Right ventricle myocardium inferior (tissue), 1 donor: ENCODE measurements around the gene BCL2. TPM values are rescaled to one million over a fixed set of nuclear protein-coding genes. Genes with fewer than 3 reads are reported as not detected.
"Not testable (repeated sequence)": the region's sequence is repeated elsewhere in the genome, so short reads cannot be mapped to it uniquely, and the experiment has no call there.

ENCODE experiments used
- ATAC-seq: fragments of 200-7000 bp; cut with Tn5 transposase; one replicate; pipeline ENCODE4 v1.9.1; 2020; ENCODE audit warnings: mild to moderate bottlenecking, moderate library complexity
- DNase-seq: peaks from one replicate; pipeline ENCODE4 v3.0.0; 2021; ENCODE audit errors: missing footprints
- intact Hi-C: fragments of 100-400 bp; cut with DNase I; formaldehyde crosslinking; loops from one replicate; pipeline ENCODE4 v1.11.0; 2022
- total RNA-seq: library from RNA; stranded (reverse); fragmentation: NEBNext Ultra II Directional; extraction: Animal tissue kit (Norgen Biotek cat#: 25700); gene quantifications from one replicate; pipeline ENCODE4 v1.2.1, GENCODE V29; 2021
- donor health status: DM: no; HTN: yes; CAD: no; lungs with severe emphysema.

The BCL2 gene
- total RNA-seq, 1 donor from 2014 or later = 7.4 TPM

DNA sequence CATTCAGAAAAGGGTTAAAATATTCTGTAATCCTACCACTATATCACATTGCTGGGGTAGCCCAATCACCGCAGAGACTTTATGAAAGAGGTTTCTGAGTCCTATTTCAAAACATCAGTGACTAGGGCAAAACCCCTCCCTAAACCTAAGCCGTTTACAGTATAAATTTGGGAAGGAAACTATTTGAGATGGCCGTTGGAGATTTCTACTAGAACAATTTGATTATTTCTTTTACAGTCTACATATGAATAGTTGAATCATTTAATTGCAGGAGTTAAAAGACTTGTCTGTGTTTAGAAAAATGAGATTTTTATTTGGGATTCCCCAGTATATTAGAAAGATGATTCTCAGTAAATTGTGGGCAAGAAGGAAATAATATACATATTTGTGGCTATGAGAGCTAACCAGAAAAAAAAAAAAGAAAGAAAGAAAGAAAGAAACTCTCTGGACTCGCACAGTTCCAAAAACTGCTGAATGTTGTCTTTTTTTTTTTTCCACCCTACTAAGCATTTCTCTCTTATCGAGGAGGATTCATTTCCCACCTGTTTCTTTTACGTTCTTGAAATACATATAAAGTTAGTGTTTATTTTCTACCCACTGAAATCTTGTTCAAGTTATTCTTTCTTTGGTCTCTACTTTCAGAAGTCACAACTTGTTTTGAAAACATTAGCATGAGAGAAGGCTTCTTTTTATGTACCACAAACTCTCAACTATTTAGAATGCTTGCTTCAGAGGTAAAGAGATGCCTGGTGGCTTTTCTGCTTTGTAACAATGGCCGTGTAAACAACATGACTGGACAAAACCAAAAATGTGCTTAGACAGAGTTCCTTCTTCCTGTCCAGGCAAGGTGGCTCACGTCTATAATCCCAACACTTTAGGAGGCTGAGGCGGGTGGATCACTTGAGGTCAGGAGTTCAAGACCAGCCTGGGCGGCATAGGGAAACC is 65.9 kb downstream of the BCL2 start:
- DNase-seq (no peak), ATAC-seq (no peak)
- intact Hi-C loops = no loop called here

DNA sequence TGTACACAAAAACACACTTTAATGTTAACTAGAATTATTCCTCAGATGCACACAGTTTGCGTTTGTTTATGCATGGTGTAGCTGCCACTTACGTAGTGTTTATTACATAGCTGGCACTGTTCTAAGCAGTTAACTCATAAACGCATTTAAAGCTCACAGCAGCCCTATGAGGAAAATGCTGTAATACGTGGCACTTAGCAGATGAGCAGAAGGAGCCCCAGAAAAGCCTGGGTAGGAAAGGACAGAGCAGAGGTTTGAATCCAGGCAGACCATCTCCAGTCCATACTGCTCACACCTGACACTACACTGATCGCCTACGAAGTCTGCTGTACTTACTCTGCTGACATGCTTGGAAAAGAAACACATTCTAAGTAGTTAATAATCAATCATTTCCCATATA is 66.6 kb downstream of the BCL2 start:
- intact Hi-C loops = no loop called here
- no peak for ATAC-seq

DNA sequence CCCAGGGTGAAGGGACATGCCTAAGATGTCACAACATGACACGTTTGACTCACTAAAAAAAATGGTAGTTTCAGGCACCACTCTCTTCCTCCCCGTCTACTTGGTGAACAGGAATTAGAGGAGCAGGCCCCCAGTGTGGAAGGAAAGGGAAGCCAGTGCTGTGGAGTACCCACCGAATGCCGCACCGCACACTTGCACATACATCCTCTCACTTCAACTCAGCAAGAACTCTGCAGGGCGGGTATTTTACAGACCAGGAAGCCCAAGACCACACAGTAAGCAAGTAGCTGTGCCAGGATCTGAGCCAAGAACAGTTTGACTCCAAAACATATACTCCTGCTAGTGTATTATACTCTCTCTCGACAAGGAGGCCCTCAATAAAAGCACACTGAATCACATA is 69.8 kb downstream of the BCL2 start:
- intact Hi-C loops = no loop called here
- ATAC-seq (peak; percentile 62), DNase-seq (no peak)

More for the DNA sequence above, 66.6 kb downstream of the BCL2 start:
- no peak for DNase-seq

DNA sequence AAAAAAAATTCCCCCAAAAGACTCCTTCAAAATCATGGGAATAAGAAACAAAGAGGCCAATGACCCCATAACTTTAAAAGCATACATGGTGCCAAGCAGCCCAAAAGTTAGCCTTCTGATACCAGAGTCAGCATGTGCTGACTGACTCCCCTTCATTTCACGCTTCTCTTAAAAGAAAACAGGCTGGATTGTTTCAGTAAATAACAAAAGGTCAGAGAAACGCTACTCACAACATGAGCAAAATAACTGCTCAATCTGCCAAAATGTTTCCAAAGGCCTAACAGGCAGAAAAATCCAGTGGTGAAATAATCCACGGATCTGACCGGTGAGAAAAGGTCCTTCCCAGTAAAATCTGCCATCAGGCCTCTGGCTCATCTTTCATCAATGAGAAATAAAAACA is 71.6 kb downstream of the BCL2 start:
- intact Hi-C loops = no loop called here
- ATAC-seq (peak; percentile 22), DNase-seq (no peak)

DNA sequence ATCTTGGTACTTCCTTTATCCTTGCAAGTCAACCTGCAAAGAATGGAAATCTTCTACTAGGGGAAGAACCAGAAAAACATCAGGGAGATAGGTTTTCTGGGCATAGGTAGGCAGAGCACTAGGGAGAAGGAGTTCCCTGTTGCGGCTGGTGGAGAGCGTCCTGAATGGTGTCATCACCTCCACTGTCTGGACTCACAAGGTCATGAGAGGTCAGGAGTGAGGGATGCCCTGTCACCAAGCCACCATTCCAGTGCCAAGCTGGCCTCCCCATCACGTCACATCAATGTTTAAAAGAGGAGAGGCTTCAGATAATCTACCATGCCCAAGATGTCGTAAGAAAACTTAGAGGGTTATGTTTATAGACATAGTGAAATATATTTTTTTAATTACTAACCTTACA is 72.1 kb downstream of the BCL2 start:
- ATAC-seq (peak; percentile 33), DNase-seq (no peak)
- intact Hi-C loops = no loop called here

DNA sequence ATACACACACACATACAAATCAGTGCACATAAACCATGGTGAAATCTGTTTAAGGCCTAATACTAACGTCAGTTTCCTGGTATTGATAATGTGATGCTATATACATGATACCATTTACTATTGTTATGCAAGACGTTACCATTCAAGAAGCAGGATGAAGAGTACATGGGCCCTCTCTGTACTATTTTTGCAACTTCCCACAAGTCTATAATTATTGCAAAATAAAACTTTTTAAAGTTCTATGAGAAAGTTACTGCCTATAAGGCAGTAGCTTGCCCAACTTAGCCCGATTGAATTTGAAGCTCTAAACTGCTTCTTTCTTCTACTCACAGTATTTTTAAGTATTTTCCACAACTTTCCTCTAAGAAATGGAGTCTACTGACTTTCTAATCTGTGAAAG is 74.0 kb downstream of the BCL2 start:
- DNase-seq = no peak
- ATAC-seq = no peak
- intact Hi-C loops = no loop called here

DNA sequence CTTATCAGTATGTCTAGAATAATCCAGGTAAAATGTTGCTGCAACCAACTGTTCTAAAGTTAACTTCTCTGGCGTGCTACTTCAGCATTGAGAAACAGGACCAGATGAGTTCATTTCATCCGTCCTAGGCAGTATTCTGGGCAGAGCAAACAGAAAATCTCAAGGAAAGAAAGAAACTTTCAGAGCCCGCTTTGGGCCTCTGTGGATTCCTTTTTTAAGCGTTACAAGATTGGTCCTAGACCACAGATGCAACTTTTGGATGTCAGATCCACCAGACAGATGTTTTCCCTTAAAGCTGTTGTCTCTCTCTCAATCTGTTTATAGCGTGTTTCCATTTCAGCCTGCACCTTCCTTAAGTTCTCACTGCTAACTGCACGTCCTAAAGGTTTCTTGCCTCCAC is 75.0 kb downstream of the BCL2 start:
- ATAC-seq (peak; percentile 74), DNase-seq (no peak)
- intact Hi-C loops = no loop called here

DNA sequence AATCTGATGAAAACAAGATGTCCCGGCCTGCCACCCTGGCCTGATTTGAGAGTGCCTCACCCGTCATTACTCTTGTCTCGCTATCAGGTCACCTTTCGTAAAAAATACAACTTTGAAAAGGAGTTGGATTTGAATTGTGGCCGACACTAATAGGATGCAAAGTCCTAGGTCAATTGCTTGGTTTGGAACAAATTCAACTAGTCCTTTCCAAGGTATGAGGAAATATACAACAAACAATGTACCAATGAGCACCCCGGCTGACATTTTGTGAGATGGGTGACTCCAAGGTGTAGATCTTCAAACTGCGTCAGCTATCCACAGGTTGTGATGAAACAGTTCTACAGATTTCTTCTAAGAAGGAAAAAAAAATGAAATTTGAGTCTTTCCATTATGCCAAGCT is 77.8 kb downstream of the BCL2 start:
- intact Hi-C loops = no loop called here
- ATAC-seq (no peak), DNase-seq (no peak)

DNA sequence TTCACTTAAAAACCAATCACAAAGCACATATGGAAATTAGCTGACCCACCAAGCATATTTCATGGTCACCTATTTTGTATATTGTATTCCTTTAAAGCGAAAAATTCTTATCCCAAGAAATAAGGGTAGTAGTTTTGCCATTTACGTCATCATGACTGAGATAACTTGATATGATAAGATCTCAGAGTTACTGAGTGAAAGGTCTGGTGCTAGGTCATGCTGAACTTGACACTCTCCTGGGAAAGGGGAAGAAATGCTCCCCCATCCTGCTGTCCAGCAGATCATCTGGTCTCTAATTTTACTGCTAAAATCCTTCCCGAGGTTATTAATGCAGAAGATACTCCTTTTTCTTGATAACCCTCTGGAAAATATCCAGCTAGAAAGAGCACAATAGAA is 78.3 kb downstream of the BCL2 start:
- intact Hi-C loops = no loop called here
- no peak for ATAC-seq
- DNase-seq = no peak

DNA sequence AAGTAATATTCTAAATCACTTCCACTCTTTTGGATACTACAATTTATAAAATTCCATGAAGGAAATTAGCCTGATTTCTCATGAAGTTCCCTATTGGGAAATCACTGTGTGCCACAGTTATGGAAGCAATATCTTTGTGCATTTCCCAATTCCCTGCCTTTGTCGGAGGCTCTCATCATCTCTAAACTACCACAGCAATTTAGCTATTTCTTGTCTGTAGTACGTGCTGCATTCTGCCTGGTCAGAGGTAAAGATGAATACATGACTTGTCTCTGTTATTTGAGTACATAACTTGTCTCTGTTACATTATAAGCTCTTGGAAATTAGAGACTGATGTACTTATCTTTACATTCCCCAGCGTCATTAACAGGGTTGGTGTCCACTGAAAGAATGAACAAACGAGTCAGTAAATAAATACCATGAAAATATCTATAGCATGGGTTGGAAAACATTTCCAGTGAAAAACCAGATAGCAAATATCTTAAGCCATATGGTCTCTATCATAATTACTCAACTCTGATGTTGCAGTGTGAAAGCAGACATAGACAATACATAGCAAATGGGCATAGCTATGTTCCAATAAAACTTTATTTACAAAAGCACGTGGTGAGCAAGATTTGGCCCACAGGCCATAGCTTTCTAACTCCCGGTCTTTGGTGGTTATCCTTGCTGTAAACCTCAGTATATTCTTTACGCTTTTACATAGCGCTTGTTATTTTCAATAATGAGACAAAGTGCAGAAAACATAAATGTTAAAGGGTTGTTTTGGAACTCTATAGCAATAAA is 78.8 kb downstream of the BCL2 start:
- ATAC-seq (no peak), DNase-seq (no peak)
- intact Hi-C loops = no loop called here

DNA sequence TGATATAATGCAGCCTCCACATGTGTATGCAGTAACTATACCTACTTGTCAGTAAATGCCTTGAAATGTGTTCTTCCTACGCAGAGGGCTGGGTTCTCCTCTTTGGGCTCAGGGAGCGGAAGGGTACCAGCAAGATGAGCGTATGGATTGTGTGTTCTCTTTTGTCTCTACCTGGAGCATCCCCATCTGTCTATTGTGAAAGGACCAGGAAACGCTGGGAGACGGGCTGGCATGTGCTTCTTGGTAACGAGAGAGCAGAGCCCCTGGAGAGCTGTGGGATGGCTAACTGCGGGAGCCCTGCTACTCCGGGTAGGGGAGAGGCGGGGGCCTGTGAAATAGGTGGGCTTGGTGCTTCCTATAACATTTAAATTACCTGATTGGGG is 80.9 kb downstream of the BCL2 start:
- intact Hi-C loops = loop anchor here (5.0 kb wide), 1 partner anchor 74 kb away; no protein-coding TSS in a partner anchor
- DNase-seq = no peak
- no peak for ATAC-seq

DNA sequence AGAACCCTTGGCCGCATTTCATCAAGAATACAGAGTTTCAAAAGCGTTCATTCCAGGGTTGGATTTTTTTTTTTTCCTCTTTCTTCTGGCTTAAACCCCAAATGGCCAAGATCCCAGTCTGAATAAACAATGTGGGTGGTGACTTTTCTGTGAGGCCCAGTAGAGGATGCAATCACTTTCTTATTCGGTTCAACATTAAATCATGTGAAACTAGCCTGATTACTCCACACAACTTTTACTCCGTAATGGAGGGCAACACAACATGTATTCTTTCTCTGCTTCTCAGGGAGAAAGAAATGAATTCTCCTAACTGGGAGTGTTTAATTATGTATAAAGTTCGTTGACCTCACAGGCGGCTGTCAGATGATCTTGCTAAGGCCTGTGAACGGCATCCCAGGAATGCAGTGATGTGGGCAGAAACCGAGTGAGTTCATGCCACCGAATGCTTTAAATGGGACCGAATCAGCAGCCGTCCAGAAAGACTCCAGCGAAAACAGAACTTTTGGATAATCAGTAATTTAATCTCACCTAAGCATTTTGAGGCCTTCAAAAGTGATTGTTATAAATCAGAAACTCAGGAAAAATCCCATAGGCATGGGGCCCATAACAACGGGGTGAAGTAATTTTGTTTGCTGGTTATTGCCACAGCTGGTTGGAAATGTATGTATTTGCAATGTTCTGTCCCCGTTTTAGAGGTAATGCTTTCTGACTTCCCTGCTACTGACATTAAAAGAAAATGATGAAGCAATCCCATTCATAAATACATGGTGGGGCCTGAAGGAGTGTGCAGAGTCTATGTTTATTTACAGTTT is 81.5 kb downstream of the BCL2 start:
- intact Hi-C loops = loop anchor here (5.0 kb wide), 1 partner anchor 74 kb away; no protein-coding TSS in a partner anchor
- peak; percentile 78 for ATAC-seq
- DNase-seq = no peak

DNA sequence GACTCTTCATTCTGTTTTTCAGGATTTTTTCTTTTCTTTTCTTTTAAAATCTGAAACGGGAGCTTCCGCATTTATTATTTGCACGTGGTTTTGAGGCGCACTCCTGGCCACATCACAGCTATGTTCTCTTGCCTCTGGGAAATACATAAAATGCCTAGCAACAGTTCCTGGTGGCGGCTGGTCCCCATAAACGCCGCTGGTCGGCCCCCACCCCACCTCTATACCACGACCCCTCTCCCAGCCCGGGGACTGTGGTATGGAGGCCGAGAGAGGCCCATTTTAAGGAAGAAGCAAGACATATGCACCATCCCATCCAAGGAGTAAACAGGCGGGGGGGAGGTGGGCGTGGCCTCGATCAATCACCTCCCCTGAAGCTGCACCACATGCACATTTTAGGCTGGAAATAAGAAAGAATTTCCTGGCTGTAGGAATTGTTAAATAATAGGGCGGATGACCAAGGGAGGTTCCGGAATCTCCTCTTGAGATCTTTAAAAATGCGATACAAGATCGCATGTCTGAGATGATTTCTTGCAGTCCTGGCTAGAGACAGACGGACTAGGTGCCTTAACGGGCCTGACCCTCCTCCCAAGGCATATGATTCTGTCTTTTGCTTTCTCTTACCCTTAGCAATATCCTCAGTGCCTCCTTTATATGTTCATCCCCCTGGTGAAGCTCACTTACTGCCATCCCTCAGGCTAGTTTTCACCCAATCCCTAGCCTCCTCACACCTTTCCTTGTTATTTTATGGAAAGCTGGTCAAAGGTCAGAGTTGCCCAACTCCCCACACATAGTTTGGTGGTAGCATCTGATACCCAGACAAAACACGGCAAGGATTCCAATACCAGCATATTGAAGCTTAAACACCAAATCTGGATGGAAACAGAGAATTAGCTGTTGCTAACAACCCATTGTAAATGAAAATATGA is 82.4 kb downstream of the BCL2 start:
- peak; percentile 31 for ATAC-seq
- DNase-seq = peak; percentile 74
- intact Hi-C loops = loop anchor here (5.0 kb wide), 1 partner anchor 75 kb away; no protein-coding TSS in a partner anchor

DNA sequence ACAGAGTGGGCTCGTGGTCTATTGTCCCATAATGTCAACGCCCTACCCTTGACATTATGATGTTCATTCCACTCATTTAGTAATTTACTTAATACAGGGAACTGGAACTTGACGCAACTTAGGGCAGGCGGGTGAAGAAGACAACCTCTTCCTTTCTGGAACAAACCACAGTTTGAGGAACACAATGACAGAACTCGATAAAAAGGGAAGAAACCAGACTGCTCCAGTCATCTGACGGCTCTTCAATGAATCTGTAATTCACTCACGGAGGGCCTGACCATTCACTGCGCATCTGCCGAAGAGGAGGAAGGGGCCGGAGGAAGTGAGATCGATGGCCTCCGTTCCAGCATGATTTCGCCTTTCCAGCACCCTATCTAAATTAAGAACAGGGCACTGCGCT is 83.2 kb downstream of the BCL2 start:
- DNase-seq (peak; percentile 79), ATAC-seq (peak; percentile 49)
- intact Hi-C loops = loop anchor here (5.0 kb wide), 1 partner anchor 76 kb away; no protein-coding TSS in a partner anchor

DNA sequence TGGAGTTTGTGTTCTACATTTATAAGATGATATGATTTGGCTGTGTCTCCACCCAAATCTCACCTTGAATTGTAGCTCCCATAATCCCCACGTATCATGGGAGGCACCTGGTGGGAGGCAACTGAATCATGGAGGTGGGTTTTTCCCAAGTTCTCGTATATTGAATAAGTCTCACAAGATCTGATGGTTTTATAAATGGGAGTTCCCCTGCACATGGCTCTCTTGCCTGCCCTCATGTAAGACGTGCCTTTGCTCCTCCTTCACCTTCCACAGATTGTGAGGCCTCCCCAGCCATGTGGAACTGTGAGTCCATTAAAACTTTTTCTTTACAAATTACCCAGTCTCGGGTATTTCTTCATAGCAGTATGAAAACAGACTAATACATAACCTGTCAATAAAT is 83.6 kb downstream of the BCL2 start:
- DNase-seq, ATAC-seq: not testable (repeated sequence)
- intact Hi-C loops = loop anchor here (5.0 kb wide), 1 partner anchor 76 kb away; no protein-coding TSS in a partner anchor

DNA sequence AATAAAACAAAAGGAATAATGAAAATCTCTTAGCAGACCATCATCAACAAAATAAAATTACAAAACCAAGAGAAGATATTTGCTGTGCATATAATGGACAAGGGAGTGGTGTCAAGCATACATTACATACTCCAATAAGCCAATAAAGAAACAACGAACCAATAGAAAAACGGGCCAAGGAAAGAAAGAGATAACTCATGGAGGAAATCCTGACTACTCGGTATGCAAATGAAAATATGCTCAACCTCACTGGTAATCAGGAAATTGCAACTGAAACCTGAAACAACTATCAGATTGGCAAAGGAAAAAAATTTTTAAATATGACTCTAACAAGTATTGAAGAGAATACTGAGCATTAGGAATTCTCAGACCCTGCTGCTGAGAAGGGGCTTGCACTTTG is 84.7 kb downstream of the BCL2 start:
- intact Hi-C loops = loop anchor here (5.0 kb wide), 1 partner anchor 77 kb away; no protein-coding TSS in a partner anchor
- DNase-seq = no peak
- no peak for ATAC-seq

DNA sequence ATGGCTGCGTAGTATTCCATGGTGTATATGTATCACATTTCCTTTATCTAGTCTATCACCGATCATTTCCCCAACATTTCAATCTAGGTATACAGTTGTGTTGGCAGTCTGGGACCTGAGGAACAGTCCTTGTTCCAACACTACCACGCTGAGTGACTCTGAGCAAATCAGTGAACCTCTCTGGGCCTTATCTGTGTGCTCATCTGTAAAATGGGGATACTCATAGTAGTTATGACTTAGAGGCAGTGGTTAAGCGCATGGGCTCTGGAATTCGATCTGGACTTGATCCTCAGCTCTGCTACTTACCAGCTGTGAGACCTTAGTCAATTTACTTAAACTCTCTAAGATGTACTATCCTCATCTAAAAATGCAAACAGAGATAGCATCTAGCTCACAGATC is 85.1 kb downstream of the BCL2 start:
- no peak for DNase-seq
- ATAC-seq = no peak
- intact Hi-C loops = no loop called here

DNA sequence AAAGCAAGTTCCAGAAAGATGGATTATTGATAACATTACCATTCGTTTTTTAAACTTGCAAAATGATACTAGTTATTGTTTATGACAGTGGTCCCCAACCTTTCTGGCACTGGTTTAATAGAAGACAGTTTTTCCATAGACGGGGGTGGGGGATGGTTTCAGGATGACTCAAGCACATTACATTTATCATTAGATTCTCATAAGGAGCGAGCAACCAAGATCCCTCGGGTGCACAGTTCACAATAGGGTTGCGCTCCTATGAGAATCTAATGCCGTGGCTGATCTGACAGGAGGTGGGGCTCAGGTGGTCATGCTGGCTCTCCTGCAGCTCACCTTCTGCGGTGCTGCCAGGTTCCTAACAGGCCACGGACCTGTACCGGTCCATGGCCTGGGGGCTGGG is 86.2 kb downstream of the BCL2 start:
- intact Hi-C loops = no loop called here
- ATAC-seq (no peak), DNase-seq (no peak)
